GM23338 (cell line): ENCODE results near the gene GLRA2. TPM values are rescaled to one million over a fixed set of nuclear protein-coding genes. Genes with fewer than 3 reads are reported as not detected.

Source experiments
- ATAC-seq: fragments of 200-7000 bp; cut with Tn5 transposase; 3 replicates; pipeline ENCODE4 v1.9.1; 2020
- DNase-seq: peaks from one replicate; pipeline ENCODE4 v3.0.0-alpha.2; 2015; ENCODE audit warnings: low spot score
- H2AFZ ChIP-seq: fragments of 200-600 bp; sonication (generic); 2 replicates; pipeline ENCODE4 v1.8.0; 2016; ENCODE audit warnings: antibody characterized with exemption, mild to moderate bottlenecking, moderate library complexity
- H3F3A ChIP-seq: fragments of 200-600 bp; sonication (generic); replicated peaks from 2 replicates; pipeline ENCODE4 v1.8.0; 2017; ENCODE audit warnings: antibody characterized with exemption, mixed run types, low read depth
- H3K27ac ChIP-seq: fragments of 200-600 bp; sonication (generic); 2 replicates; pipeline ENCODE4 v1.6.1; 2016; ENCODE audit warnings: low read depth
- H3K27me3 ChIP-seq: fragments of 200-600 bp; sonication (generic); 2 replicates; pipeline ENCODE4 v1.8.0; 2016; ENCODE audit warnings: mild to moderate bottlenecking, mixed run types, moderate library complexity; ENCODE audit not compliant: insufficient read depth
- H3K36me3 ChIP-seq: fragments of 200-600 bp; sonication (generic); 2 replicates; pipeline ENCODE4 v1.8.0; 2016; ENCODE audit warnings: mild to moderate bottlenecking; ENCODE audit not compliant: insufficient read depth
- H3K4me1 ChIP-seq: fragments of 200-600 bp; sonication (generic); 2 replicates; pipeline ENCODE4 v1.8.0; 2016; ENCODE audit warnings: mild to moderate bottlenecking, moderate library complexity; ENCODE audit not compliant: insufficient read depth
- H3K4me2 ChIP-seq: fragments of 200-600 bp; sonication (generic); 2 replicates; pipeline ENCODE4 v1.7.1; 2017; ENCODE audit warnings: mixed run types
- H3K4me3 ChIP-seq: fragments of 200-600 bp; sonication (generic); 2 replicates; pipeline ENCODE4 v1.6.1; 2016; ENCODE audit warnings: mixed run types
- H3K79me2 ChIP-seq: fragments of 200-600 bp; sonication (generic); replicated peaks from 2 replicates; pipeline ENCODE4 v1.8.0; 2017; ENCODE audit warnings: mild to moderate bottlenecking; ENCODE audit not compliant: insufficient read depth
- H3K9me2 ChIP-seq: fragments of 200-600 bp; sonication (generic); 2 replicates; pipeline ENCODE4 v1.8.0; 2017; ENCODE audit not compliant: insufficient read depth
- H4K20me1 ChIP-seq: fragments of 200-600 bp; sonication (generic); replicated peaks from 2 replicates; pipeline ENCODE4 v1.8.0; 2017; ENCODE audit warnings: mild to moderate bottlenecking; ENCODE audit not compliant: insufficient read depth
- H3K27ac Mint-ChIP-seq: 2 replicates; pipeline ENCODE4 v1.8.0; 2020; ENCODE audit warnings: inconsistent platforms, mild to moderate bottlenecking, moderate library complexity, mixed read lengths
- H3K27me3 Mint-ChIP-seq: 3 replicates; pipeline ENCODE4 v1.8.0; 2022; ENCODE audit warnings: low read depth, mild to moderate bottlenecking, moderate library complexity, mixed read lengths, inconsistent platforms; ENCODE audit not compliant: insufficient read depth, poor library complexity
- H3K36me3 Mint-ChIP-seq: 3 replicates; pipeline ENCODE4 v1.8.0; 2021; ENCODE audit warnings: low read depth, mild to moderate bottlenecking, inconsistent platforms, moderate library complexity, mixed read lengths
- H3K4me1 Mint-ChIP-seq: 3 replicates; pipeline ENCODE4 v1.8.0; 2020; ENCODE audit warnings: mild to moderate bottlenecking, inconsistent platforms, mixed read lengths
- H3K4me3 Mint-ChIP-seq: 3 replicates; pipeline ENCODE4 v1.8.0; 2021; ENCODE audit warnings: moderate library complexity, mild to moderate bottlenecking, inconsistent platforms, mixed read lengths
- H3K9me3 Mint-ChIP-seq: 3 replicates; pipeline ENCODE4 v1.8.0; 2020; ENCODE audit warnings: moderate library complexity, mild to moderate bottlenecking, inconsistent platforms, mixed read lengths
- CREB1 ChIP-seq: fragments of 250-450 bp; sonication (Bioruptor Pico); IDR thresholded peaks from 2 replicates; pipeline ENCODE4 v1.5.0; 2020; ENCODE audit warnings: low read depth, mild to moderate bottlenecking, moderate library complexity
- CTCF ChIP-seq, 2 experiments: fragments of 200-600 bp in 1 of 2; sonication (generic) in 1 of 2; conservative IDR thresholded peaks; 2 replicates each; pipeline versions ENCODE4 v1.5.1 to v1.6.1; 2016 to 2017; ENCODE audit warnings: antibody characterized with exemption in 2 of 2, low read depth in 2 of 2, mild to moderate bottlenecking in 2 of 2, moderate library complexity in 1 of 2
- EZH2 ChIP-seq: fragments of 200-600 bp; sonication (generic); IDR thresholded peaks from one replicate; pipeline ENCODE4 v1.8.0; 2017; ENCODE audit warnings: antibody characterized with exemption, mild to moderate bottlenecking, low read depth; ENCODE audit not compliant: unreplicated experiment
- EZH2phosphoT487 ChIP-seq: fragments of 200-600 bp; sonication (generic); IDR thresholded peaks from one replicate; pipeline ENCODE4 v1.8.1; 2018; ENCODE audit warnings: antibody characterized with exemption; ENCODE audit not compliant: unreplicated experiment
- JUNB ChIP-seq: IDR thresholded peaks from one replicate; pipeline ENCODE4 v1.6.1; 2016; ENCODE audit warnings: antibody characterized with exemption; ENCODE audit not compliant: unreplicated experiment
- NANOG ChIP-seq: IDR thresholded peaks from 2 replicates; pipeline ENCODE4 v1.6.1; 2016; ENCODE audit warnings: antibody characterized with exemption, borderline replicate concordance
- POLR2AphosphoS5 ChIP-seq: IDR thresholded peaks from 2 replicates; pipeline ENCODE4 v1.6.1; 2016; ENCODE audit warnings: antibody characterized with exemption, low read depth
- REST ChIP-seq: IDR thresholded peaks from one replicate; pipeline ENCODE4 v1.6.1; 2018; ENCODE audit warnings: antibody characterized with exemption; ENCODE audit not compliant: unreplicated experiment
- STAT1 ChIP-seq: IDR thresholded peaks from one replicate; pipeline ENCODE4 v1.6.1; 2016; ENCODE audit warnings: antibody characterized with exemption; ENCODE audit not compliant: unreplicated experiment
- ZNF114 ChIP-seq: fragments of 250-450 bp; sonication (Bioruptor Pico); IDR thresholded peaks from 2 replicates; pipeline ENCODE4 v1.5.0; 2020; ENCODE audit warnings: mild to moderate bottlenecking, moderate library complexity
- ZNF331 ChIP-seq: fragments of 250-450 bp; sonication (Bioruptor Pico); IDR thresholded peaks from 2 replicates; pipeline ENCODE4 v1.5.0; 2020; ENCODE audit warnings: low read depth, mild to moderate bottlenecking, moderate library complexity
- ZNF462 ChIP-seq: fragments of 250-450 bp; sonication (Bioruptor Pico); IDR thresholded peaks from 2 replicates; pipeline ENCODE4 v1.5.0; 2020; ENCODE audit warnings: mild to moderate bottlenecking, moderate library complexity
- polyA plus RNA-seq: library from polyadenylated mRNA; unstranded; fragments of >200 nt; fragmentation: Nextera tagmentation; extraction: Ambion mirVana; gene quantifications from 2 replicates; pipeline ENCODE4 v1.2.1, GENCODE V29; 2016
- total RNA-seq: library from RNA; depleted of rRNA; stranded (reverse); fragments of >200 nt; shearing (Covaris generic); gene quantifications from 2 replicates; pipeline ENCODE4 v1.2.3, GENCODE V29; 2014
- TF ChIP-seq, protein P1 (sequence below): IDR thresholded peaks from 2 replicates; pipeline ENCODE4 v1.6.1; 2016; ENCODE audit warnings: antibody characterized with exemption

The GLRA2 gene
- total and polyA plus RNA-seq, 2 experiments from 2014 or later: not detected

DNA sequence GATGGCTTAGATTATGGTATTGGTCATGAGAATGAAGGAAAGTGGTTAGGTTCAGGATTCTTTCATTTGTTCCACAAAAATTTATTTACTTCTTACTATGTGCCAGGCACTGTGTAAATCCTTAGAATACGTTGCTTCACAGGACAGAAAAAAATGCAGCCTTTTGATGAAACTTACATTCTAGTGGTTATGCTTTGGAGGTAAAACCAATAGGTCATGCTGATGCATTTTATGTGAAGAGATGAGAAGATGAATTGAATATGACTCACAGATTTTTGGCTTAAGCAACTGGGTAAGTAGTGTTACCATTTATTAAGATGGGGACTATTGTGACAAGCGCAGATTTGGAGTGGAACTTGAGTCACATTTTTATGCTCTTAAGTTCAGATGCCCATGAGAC, 165.3 kb downstream of the GLRA2 start:
- no peaks in the 10 kb centered on the region for H3K9me3 Mint-ChIP-seq
- no peaks in the 10 kb centered on the region for H3K4me1 Mint-ChIP-seq
- Histone ChIP-seq H3K9me2 (no peaks in the 10 kb centered on the region), H3K4me1 (no peaks in the 10 kb centered on the region), H3F3A (no peaks in the 10 kb centered on the region), H4K20me1 (no peaks in the 10 kb centered on the region), H3K4me2 (no peak overlapping the region), H3K79me2 (no peaks in the 10 kb centered on the region), H3K36me3 (no peaks in the 10 kb centered on the region), H3K27ac (no peak overlapping the region), H3K27me3 (no peaks in the 10 kb centered on the region), H3K4me3 (no peak overlapping the region), H2AFZ (no peak overlapping the region)
- TF ChIP-seq JUNB (no peak), CREB1 (no peak), REST (no peak), POLR2AphosphoS5 (no peak), ZNF114 (no peak), EZH2 (no peak), EZH2phosphoT487 (no peak), STAT1 (no peak), ZNF462 (no peak), ZNF331 (CRISPR knock-in tag) (no peak), CTCF (conservative IDR thresholded peaks at IDR 0.05; ENCODE audit: low read depth in 2 of 2) (no peak), NANOG (no peak)
- TF ChIP-seq, protein P1, sequence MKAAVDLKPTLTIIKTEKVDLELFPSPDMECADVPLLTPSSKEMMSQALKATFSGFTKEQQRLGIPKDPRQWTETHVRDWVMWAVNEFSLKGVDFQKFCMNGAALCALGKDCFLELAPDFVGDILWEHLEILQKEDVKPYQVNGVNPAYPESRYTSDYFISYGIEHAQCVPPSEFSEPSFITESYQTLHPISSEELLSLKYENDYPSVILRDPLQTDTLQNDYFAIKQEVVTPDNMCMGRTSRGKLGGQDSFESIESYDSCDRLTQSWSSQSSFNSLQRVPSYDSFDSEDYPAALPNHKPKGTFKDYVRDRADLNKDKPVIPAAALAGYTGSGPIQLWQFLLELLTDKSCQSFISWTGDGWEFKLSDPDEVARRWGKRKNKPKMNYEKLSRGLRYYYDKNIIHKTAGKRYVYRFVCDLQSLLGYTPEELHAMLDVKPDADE: no peak
- ATAC-seq (no peak), DNase-seq (no peak)
- no peak overlapping the region for H3K27ac Mint-ChIP-seq
- peaks cover 2% of the 10 kb centered on the region for H3K27me3 Mint-ChIP-seq
- H3K36me3 Mint-ChIP-seq: no peaks in the 10 kb centered on the region; the same call in 2 of the 3 replicates
- H3K4me3 Mint-ChIP-seq: no peak overlapping the region
